GM23338 (cell line): ENCODE data around the gene GRAMD1B.

ENCODE experiments used
- CTCF ChIP-seq, 2 experiments: fragments of 200-600 bp in 1 of 2; sonication (generic) in 1 of 2; conservative IDR thresholded peaks; 2 replicates each; pipeline versions ENCODE4 v1.5.1 to v1.6.1; 2016 to 2017; ENCODE audit warnings: antibody characterized with exemption in 2 of 2, low read depth in 2 of 2, mild to moderate bottlenecking in 2 of 2, moderate library complexity in 1 of 2
- EZH2 ChIP-seq: fragments of 200-600 bp; sonication (generic); IDR thresholded peaks from one replicate; pipeline ENCODE4 v1.8.0; 2017; ENCODE audit warnings: antibody characterized with exemption, mild to moderate bottlenecking, low read depth; ENCODE audit not compliant: unreplicated experiment
- EZH2phosphoT487 ChIP-seq: fragments of 200-600 bp; sonication (generic); IDR thresholded peaks from one replicate; pipeline ENCODE4 v1.8.1; 2018; ENCODE audit warnings: antibody characterized with exemption; ENCODE audit not compliant: unreplicated experiment
- POLR2AphosphoS5 ChIP-seq: IDR thresholded peaks from 2 replicates; pipeline ENCODE4 v1.6.1; 2016; ENCODE audit warnings: antibody characterized with exemption, low read depth
- REST ChIP-seq: IDR thresholded peaks from one replicate; pipeline ENCODE4 v1.6.1; 2018; ENCODE audit warnings: antibody characterized with exemption; ENCODE audit not compliant: unreplicated experiment
- ZNF114 ChIP-seq: fragments of 250-450 bp; sonication (Bioruptor Pico); IDR thresholded peaks from 2 replicates; pipeline ENCODE4 v1.5.0; 2020; ENCODE audit warnings: mild to moderate bottlenecking, moderate library complexity

- TF ChIP-seq CTCF (conservative IDR thresholded peaks at IDR 0.05; ENCODE audit: low read depth in 2 of 2), result no peak
- no peak for TF ChIP-seq POLR2AphosphoS5
- TF ChIP-seq ZNF114, result no peak
- TF ChIP-seq REST, result no peak
- TF ChIP-seq EZH2, result no peak
- TF ChIP-seq EZH2phosphoT487, result no peak
Observed at GRCh38 chr11:123587559-123587958, 157.5 kb downstream of the GRAMD1B start.
